ENCODE results near the gene NLRC3. TPM values are rescaled to one million over a fixed set of nuclear protein-coding genes. Genes with fewer than 3 reads are reported as not detected.

NLRC3 gene
- total RNA-seq, 3 donors from 2014 or later (not counting 1 experiment from before 2014, with no cell fraction given): 98.8 to 145 (median 133) TPM

- Mint-ChIP-seq H3K4me3 (no peak overlapping the region), H3K4me1 (peaks cover 20 to 23% of the 10 kb centered on the region in 2 donors), H3K27ac (no peak overlapping the region), H3K27me3 (ENCODE audit: low read depth in 2 of 2) (no peaks in the 10 kb centered on the region), H3K36me3 (no peaks in the 10 kb centered on the region), H3K9me3 (no peaks in the 10 kb centered on the region)
- TF ChIP-seq CTCF (IDR thresholded peaks at IDR 0.05): no peak
- Histone ChIP-seq H3K4me3 (ENCODE audit: low read length) (no peak overlapping the region), H3K36me3 (ENCODE audit: control insufficient read depth, insufficient read depth, low read length) (no peaks in the 10 kb centered on the region), H3K9me3 (ENCODE audit: control insufficient read depth, insufficient read depth, low read length) (no peaks in the 10 kb centered on the region), H3K27me3 (ENCODE audit: control insufficient read depth, insufficient read depth, low read length) (no peaks in the 10 kb centered on the region), H3K27ac (ENCODE audit: low read length) (no peak overlapping the region), H3K4me1 (ENCODE audit: control insufficient read depth, insufficient read depth, low read length) (peaks cover 18% of the 10 kb centered on the region)
- ATAC-seq (no peak), DNase-seq (no peak)
- intact Hi-C loops (cut with micrococcal nuclease): no loop called here
- WGBS (ENCODE audit: insufficient coverage): 97% methylated on average over 30 of the region's 30 CpGs
These were observed 80.8 kb downstream of the NLRC3 start for GRCh38 chr16:3496386-3496785.

GRCh38 chr16:3495176-3495575 lies 82.0 kb downstream of the NLRC3 start, which contains the start of gene C16orf90:
TSS of gene C16orf90 (minus strand) at chr16:3495489. CDS start at chr16:3495421, 68 bp downstream.
- H3K27ac Mint-ChIP-seq: no peak within 1 kb of the TSS
- peaks cover 10 to 13% of the 10 kb centered on the region in 2 donors for H3K4me1 Mint-ChIP-seq
- Histone ChIP-seq H3K9me3 (ENCODE audit: control insufficient read depth, insufficient read depth, low read length) (no peaks in the 10 kb centered on the region), H3K4me3 (ENCODE audit: low read length) (no peak within 1 kb of the TSS), H3K27me3 (ENCODE audit: control insufficient read depth, insufficient read depth, low read length) (no peaks in the 10 kb centered on the region), H3K36me3 (ENCODE audit: control insufficient read depth, insufficient read depth, low read length) (no peaks in the 10 kb centered on the region), H3K4me1 (ENCODE audit: control insufficient read depth, insufficient read depth, low read length) (peaks cover 5% of the 10 kb centered on the region), H3K27ac (ENCODE audit: low read length) (no peak within 1 kb of the TSS)
- intact Hi-C loops (cut with micrococcal nuclease): no loop called here
- no peaks in the 10 kb centered on the region for H3K36me3 Mint-ChIP-seq
- TF ChIP-seq CTCF (IDR thresholded peaks at IDR 0.05): no peak
- H3K4me3 Mint-ChIP-seq: no peak within 1 kb of the TSS
- DNase-seq (no peak), ATAC-seq (no peak)
- H3K27me3 Mint-ChIP-seq (ENCODE audit: low read depth in 2 of 2): no peaks in the 10 kb centered on the region
- WGBS (ENCODE audit: insufficient coverage): 94% methylated on average over 3 of the region's 3 CpGs
- no peaks in the 10 kb centered on the region for H3K9me3 Mint-ChIP-seq

- no peak for DNase-seq
- WGBS (ENCODE audit: insufficient coverage): 95% methylated on average over 16 of the region's 16 CpGs
These were observed 82.7 kb downstream of the NLRC3 start for GRCh38 chr16:3494386-3494973.

More at GRCh38 chr16:3494386-3494973, 82.7 kb downstream of the NLRC3 start:
- Histone ChIP-seq H3K4me3 (ENCODE audit: low read length) (no peak overlapping the region), H3K27ac (ENCODE audit: low read length) (no peak overlapping the region), H3K36me3 (ENCODE audit: control insufficient read depth, insufficient read depth, low read length) (no peaks in the 10 kb centered on the region), H3K27me3 (ENCODE audit: control insufficient read depth, insufficient read depth, low read length) (no peaks in the 10 kb centered on the region), H3K4me1 (ENCODE audit: control insufficient read depth, insufficient read depth, low read length) (no peaks in the 10 kb centered on the region), H3K9me3 (ENCODE audit: control insufficient read depth, insufficient read depth, low read length) (no peaks in the 10 kb centered on the region)
- no peak overlapping the region for H3K27ac Mint-ChIP-seq
- H3K4me3 Mint-ChIP-seq: no peak overlapping the region
- H3K27me3 Mint-ChIP-seq (ENCODE audit: low read depth in 2 of 2): no peaks in the 10 kb centered on the region
- ATAC-seq: no peak
- no peaks in the 10 kb centered on the region for H3K36me3 Mint-ChIP-seq
- intact Hi-C loops (cut with micrococcal nuclease): no loop called here
- H3K9me3 Mint-ChIP-seq: no peaks in the 10 kb centered on the region
- H3K4me1 Mint-ChIP-seq: peaks cover 3 to 6% of the 10 kb centered on the region in 2 donors
- no peak for TF ChIP-seq CTCF (IDR thresholded peaks at IDR 0.05)

Measured in natural killer cell (primary cell).